Astrocyte (in vitro differentiated cells and primary cell): ENCODE results near the gene FMOD. TPM values are rescaled to one million over a fixed set of nuclear protein-coding genes. Genes with fewer than 3 reads are reported as not detected.

Experiments used
- DNase-seq: peaks from one replicate; pipeline ENCODE4 v3.0.0-alpha.2; 2010; ENCODE audit warnings: low read depth
- FAIRE-seq: peaks from 2 replicates; lab custom pipeline; 2011; peaks lifted over from hg19 to GRCh38; lab: Jason Lieb, UNC
- H2AFZ ChIP-seq: 2 replicates; pipeline ENCODE4 v1.6.0; 2012; ENCODE audit warnings: low read depth, low read length, inconsistent platforms
- H3K27ac ChIP-seq: 2 replicates; pipeline ENCODE4 v1.5.1; 2011; ENCODE audit warnings: low read depth, low read length, inconsistent platforms
- H3K27me3 ChIP-seq: 2 replicates; pipeline ENCODE4 v1.6.0; 2011; ENCODE audit warnings: low read length, inconsistent platforms; ENCODE audit not compliant: insufficient read depth
- H3K36me3 ChIP-seq: 2 replicates; pipeline ENCODE4 v1.5.1; 2011; ENCODE audit warnings: low read length, inconsistent platforms; ENCODE audit not compliant: insufficient read depth
- H3K4me1 ChIP-seq: 2 replicates; pipeline ENCODE4 v1.5.1; 2011; ENCODE audit warnings: low read length, inconsistent platforms; ENCODE audit not compliant: insufficient read depth
- H3K4me2 ChIP-seq: 2 replicates; pipeline ENCODE4 v1.6.0; 2012; ENCODE audit warnings: low read length, inconsistent platforms
- H3K4me3 ChIP-seq: 2 replicates; pipeline ENCODE4 v1.5.1; 2011; ENCODE audit warnings: low read depth, mild to moderate bottlenecking, low read length, inconsistent platforms; ENCODE audit not compliant: insufficient read depth
- H3K79me2 ChIP-seq: 2 replicates; pipeline ENCODE4 v1.6.0; 2012; ENCODE audit warnings: mild to moderate bottlenecking, low read length, inconsistent platforms; ENCODE audit not compliant: insufficient read depth
- H3K9ac ChIP-seq: 2 replicates; pipeline ENCODE4 v1.6.0; 2012; ENCODE audit warnings: mild to moderate bottlenecking, low read length, inconsistent platforms
- H3K9me3 ChIP-seq: 2 replicates; pipeline ENCODE4 v1.5.1; 2012; ENCODE audit warnings: low read depth, mild to moderate bottlenecking, low read length, inconsistent platforms; ENCODE audit not compliant: insufficient read depth
- H4K20me1 ChIP-seq: 2 replicates; pipeline ENCODE4 v1.6.0; 2012; ENCODE audit warnings: low read length, inconsistent platforms; ENCODE audit not compliant: insufficient read depth
- H3K27ac Mint-ChIP-seq: one replicate; pipeline ENCODE4 v1.8.0; 2021; ENCODE audit warnings: mild to moderate bottlenecking, mixed read lengths; ENCODE audit not compliant: unreplicated experiment
- H3K27me3 Mint-ChIP-seq: one replicate; pipeline ENCODE4 v1.8.0; 2021; ENCODE audit warnings: low read depth, mixed read lengths; ENCODE audit not compliant: unreplicated experiment
- H3K36me3 Mint-ChIP-seq: one replicate; pipeline ENCODE4 v1.8.0; 2021; ENCODE audit warnings: low read depth, mixed read lengths; ENCODE audit not compliant: unreplicated experiment
- H3K4me1 Mint-ChIP-seq: one replicate; pipeline ENCODE4 v1.8.0; 2021; ENCODE audit warnings: low read depth, mixed read lengths; ENCODE audit not compliant: unreplicated experiment
- H3K4me3 Mint-ChIP-seq: one replicate; pipeline ENCODE4 v1.8.0; 2021; ENCODE audit warnings: mild to moderate bottlenecking, moderate library complexity, mixed read lengths; ENCODE audit not compliant: unreplicated experiment
- H3K9me3 Mint-ChIP-seq: one replicate; pipeline ENCODE4 v1.8.0; 2021; ENCODE audit warnings: mild to moderate bottlenecking, mixed read lengths; ENCODE audit not compliant: unreplicated experiment
- EZH2 ChIP-seq: IDR thresholded peaks from 2 replicates; pipeline ENCODE4 v1.6.1; 2012; ENCODE audit warnings: mild to moderate bottlenecking, low read length, inconsistent platforms; ENCODE audit not compliant: insufficient read depth
- total RNA-seq: library from RNA; stranded (reverse); gene quantifications from 2 replicates; pipeline ENCODE4 v1.2.1, GENCODE V29; 2021
- TF ChIP-seq, protein P1 (sequence below): IDR thresholded peaks from 2 replicates; pipeline ENCODE4 v1.5.1; 2011; ENCODE audit warnings: low read depth, mild to moderate bottlenecking, inconsistent platforms, low read length, moderate library complexity; ENCODE audit not compliant: insufficient read depth

Gene FMOD
- total RNA-seq, 1 donor from 2014 or later, result not detected

DNA sequence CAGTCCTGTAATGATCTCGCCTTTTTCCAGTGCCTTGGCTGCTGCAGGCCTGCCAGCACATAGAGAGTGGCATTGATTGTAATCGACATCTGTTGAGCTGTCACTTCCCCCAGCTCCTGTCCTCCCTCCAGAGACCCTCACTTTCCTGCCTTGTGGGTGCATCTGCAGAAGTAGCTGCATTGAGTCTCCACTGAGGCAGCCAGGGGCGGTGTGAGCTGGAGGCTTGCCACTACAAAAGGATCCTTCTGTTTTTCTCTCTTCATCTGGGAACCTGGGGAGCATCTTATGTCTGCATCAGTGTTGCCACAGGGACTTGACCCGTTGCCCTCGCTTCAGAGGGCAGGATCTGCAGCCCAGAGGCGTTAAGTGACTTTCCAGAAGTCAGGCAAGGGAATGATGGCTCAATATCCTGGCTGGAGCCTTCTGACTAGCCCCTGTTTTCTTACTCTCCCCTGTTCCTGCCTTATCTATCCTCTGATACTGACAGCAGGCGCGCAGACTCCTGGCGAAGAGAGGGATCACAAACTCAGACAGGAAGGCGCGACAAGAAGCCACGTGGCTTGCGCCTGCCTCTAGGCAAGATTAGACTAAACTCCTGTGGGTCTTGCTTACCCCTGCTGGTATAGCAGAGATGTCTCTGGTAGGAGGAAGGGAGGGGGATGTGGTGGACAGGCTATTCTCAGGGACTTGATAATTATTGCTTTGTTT is 13.3 kb upstream of the FMOD start:
- H3K4me1 Mint-ChIP-seq, result peaks cover 4% of the 10 kb centered on the region
- no peak for DNase-seq
- no peak overlapping the region for H3K4me3 Mint-ChIP-seq

DNA sequence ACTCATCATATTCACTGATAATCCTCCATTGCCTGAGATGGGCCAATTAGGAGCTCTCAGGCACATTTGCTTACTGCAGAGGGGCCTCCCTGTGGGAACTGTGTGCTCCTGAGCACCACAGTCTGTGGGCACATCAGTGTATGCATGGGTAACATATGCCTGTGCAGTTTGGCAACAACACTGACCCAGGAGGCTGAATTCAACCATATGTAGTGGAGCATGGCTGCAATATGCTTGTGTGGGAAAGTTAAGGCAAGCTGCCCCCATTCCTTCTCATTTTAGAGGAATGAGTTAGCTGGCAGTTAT is 11.8 kb upstream of the FMOD start:
- Mint-ChIP-seq H3K4me1 (peaks cover 4% of the 10 kb centered on the region), H3K27ac (no peak overlapping the region), H3K36me3 (peaks cover 2% of the 10 kb centered on the region), H3K4me3 (no peak overlapping the region), H3K27me3 (peaks cover 44% of the 10 kb centered on the region), H3K9me3 (no peaks in the 10 kb centered on the region)
- no peak for DNase-seq
- Histone ChIP-seq H3K9me3 (no peaks in the 10 kb centered on the region), H3K4me3 (no peak overlapping the region), H3K36me3 (no peaks in the 10 kb centered on the region), H3K4me2 (no peak overlapping the region), H4K20me1 (no peaks in the 10 kb centered on the region), H3K4me1 (no peaks in the 10 kb centered on the region), H2AFZ (no peak overlapping the region), H3K79me2 (no peaks in the 10 kb centered on the region), H3K27ac (no peak overlapping the region), H3K27me3 (peaks cover 32% of the 10 kb centered on the region), H3K9ac (no peak overlapping the region)
- FAIRE-seq, result no peak
- TF ChIP-seq, protein P1, sequence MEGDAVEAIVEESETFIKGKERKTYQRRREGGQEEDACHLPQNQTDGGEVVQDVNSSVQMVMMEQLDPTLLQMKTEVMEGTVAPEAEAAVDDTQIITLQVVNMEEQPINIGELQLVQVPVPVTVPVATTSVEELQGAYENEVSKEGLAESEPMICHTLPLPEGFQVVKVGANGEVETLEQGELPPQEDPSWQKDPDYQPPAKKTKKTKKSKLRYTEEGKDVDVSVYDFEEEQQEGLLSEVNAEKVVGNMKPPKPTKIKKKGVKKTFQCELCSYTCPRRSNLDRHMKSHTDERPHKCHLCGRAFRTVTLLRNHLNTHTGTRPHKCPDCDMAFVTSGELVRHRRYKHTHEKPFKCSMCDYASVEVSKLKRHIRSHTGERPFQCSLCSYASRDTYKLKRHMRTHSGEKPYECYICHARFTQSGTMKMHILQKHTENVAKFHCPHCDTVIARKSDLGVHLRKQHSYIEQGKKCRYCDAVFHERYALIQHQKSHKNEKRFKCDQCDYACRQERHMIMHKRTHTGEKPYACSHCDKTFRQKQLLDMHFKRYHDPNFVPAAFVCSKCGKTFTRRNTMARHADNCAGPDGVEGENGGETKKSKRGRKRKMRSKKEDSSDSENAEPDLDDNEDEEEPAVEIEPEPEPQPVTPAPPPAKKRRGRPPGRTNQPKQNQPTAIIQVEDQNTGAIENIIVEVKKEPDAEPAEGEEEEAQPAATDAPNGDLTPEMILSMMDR, result no peak
- TF ChIP-seq EZH2, result no peak

More for the DNA sequence above, 13.3 kb upstream of the FMOD start:
- Histone ChIP-seq H3K27me3 (peaks cover 22% of the 10 kb centered on the region), H4K20me1 (no peaks in the 10 kb centered on the region), H3K9ac (no peak overlapping the region), H3K9me3 (no peaks in the 10 kb centered on the region), H3K79me2 (no peaks in the 10 kb centered on the region), H3K4me3 (no peak overlapping the region), H3K4me2 (no peak overlapping the region), H3K36me3 (no peaks in the 10 kb centered on the region), H3K4me1 (no peaks in the 10 kb centered on the region), H2AFZ (no peak overlapping the region), H3K27ac (no peak overlapping the region)
- no peak for FAIRE-seq
- peaks cover 2% of the 10 kb centered on the region for H3K36me3 Mint-ChIP-seq
- H3K27ac Mint-ChIP-seq, result no peak overlapping the region
- H3K27me3 Mint-ChIP-seq, result peaks cover 50% of the 10 kb centered on the region
- TF ChIP-seq EZH2, result no peak
- TF ChIP-seq, protein P1, result no peak
- no peaks in the 10 kb centered on the region for H3K9me3 Mint-ChIP-seq
